A673 (cell line): ENCODE results near the gene OR10G4.

Experiments
- EZH2 ChIP-seq: fragments of 200-600 bp; sonication (generic); IDR thresholded peaks from 2 replicates; pipeline ENCODE4 v1.6.1; 2017; ENCODE audit warnings: borderline replicate concordance, low read depth, mild to moderate bottlenecking, mixed read lengths, antibody characterized with exemption, low read length; ENCODE audit not compliant: poor library complexity, severe bottlenecking
- TF ChIP-seq, protein P1 (sequence below): fragments of 300-800, 200-600 bp; sonication (generic); conservative IDR thresholded peaks from 2 replicates; pipeline ENCODE4 v1.5.1; 2017; ENCODE audit warnings: low read depth, mild to moderate bottlenecking, antibody characterized with exemption, low read length, moderate library complexity, mixed read lengths

DNA sequence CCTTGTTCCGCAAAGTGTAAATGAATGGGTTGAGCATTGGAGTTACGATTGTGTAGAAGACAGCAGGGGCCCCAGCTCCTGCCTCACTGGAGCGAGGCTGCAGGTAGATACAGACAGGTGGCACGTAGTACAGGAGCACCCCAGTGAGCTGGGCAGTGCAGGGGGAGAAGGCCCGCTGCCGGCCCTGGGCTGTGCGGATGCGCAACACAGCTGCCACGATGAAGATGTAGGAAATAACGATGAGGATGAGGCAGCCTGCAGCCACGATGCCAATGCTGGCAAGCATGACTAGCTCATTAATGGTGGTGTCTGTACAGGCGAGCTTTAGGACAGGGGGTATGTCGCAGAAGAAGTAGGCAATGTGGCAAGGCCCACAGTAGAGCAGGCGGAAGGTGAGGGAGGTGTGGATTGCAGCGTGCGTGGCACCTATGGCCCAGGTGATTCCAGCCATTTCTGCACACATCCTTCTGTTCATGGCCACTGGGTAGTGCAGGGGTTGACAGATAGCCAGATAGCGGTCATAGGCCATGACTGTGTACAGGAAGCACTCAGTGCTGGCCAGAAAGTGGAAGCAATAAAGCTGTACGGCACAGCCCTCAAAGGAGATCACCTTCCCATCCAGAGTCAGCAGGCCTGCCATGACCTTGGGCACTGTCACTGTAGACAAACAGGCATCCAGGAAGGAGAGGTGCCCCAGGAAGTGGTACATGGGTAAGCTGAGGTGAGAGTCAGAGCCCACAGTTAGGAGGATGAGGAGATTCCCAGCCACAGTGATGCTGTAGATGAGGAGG lies 35.8 kb upstream of the OR10G4 start:
- TF ChIP-seq, protein P1, sequence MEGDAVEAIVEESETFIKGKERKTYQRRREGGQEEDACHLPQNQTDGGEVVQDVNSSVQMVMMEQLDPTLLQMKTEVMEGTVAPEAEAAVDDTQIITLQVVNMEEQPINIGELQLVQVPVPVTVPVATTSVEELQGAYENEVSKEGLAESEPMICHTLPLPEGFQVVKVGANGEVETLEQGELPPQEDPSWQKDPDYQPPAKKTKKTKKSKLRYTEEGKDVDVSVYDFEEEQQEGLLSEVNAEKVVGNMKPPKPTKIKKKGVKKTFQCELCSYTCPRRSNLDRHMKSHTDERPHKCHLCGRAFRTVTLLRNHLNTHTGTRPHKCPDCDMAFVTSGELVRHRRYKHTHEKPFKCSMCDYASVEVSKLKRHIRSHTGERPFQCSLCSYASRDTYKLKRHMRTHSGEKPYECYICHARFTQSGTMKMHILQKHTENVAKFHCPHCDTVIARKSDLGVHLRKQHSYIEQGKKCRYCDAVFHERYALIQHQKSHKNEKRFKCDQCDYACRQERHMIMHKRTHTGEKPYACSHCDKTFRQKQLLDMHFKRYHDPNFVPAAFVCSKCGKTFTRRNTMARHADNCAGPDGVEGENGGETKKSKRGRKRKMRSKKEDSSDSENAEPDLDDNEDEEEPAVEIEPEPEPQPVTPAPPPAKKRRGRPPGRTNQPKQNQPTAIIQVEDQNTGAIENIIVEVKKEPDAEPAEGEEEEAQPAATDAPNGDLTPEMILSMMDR = no peak
- no peak for TF ChIP-seq EZH2
